ENCODE measurements around the gene GATAD2A.
A peak's percentile ranks its signal among the peaks of the same experiment; 100 is the strongest.

DNA sequence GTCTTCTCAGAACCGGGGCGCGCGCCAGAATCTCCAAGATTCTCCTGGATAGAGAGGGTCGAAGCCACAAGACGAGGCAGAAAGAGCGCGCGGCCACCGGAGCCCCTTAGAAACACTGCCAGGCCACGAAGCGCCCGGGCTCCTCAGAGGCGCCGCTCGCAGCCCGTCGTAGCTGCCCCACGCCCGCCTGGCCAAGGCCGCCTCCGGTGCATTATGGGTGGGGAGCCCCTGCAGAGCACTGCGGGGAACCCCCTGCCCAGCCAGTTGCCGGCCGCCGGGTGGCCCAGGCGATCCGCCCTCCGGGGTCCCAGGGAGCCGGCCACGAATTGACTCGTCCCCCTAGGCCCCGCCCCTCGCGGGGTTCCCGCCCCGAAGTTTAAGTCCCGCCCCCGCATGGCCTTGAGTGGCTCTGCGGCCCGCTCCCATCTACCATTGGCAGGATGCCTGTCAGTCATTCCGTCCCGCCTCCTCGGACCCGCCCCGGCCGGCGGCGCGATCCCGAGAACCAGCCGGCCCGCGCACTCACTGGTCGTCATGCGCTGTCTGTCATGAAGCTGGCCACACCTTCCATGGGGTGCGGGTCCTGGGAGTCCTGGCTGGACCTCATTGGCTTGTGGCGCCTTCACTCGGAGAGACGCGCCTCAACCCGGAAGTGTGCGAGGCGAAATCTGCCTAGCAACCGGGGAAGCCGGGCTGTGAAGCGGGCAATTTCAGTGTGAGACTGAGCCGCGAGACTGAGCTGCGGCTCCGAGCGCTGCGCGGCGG, 20.2 kb upstream of the GATAD2A start:
- TF ChIP-seq, protein P1, sequence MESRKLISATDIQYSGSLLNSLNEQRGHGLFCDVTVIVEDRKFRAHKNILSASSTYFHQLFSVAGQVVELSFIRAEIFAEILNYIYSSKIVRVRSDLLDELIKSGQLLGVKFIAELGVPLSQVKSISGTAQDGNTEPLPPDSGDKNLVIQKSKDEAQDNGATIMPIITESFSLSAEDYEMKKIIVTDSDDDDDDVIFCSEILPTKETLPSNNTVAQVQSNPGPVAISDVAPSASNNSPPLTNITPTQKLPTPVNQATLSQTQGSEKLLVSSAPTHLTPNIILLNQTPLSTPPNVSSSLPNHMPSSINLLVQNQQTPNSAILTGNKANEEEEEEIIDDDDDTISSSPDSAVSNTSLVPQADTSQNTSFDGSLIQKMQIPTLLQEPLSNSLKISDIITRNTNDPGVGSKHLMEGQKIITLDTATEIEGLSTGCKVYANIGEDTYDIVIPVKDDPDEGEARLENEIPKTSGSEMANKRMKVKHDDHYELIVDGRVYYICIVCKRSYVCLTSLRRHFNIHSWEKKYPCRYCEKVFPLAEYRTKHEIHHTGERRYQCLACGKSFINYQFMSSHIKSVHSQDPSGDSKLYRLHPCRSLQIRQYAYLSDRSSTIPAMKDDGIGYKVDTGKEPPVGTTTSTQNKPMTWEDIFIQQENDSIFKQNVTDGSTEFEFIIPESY (IDR thresholded peaks at IDR 0.05): peak; percentile 31
- TF ChIP-seq, protein P2, sequence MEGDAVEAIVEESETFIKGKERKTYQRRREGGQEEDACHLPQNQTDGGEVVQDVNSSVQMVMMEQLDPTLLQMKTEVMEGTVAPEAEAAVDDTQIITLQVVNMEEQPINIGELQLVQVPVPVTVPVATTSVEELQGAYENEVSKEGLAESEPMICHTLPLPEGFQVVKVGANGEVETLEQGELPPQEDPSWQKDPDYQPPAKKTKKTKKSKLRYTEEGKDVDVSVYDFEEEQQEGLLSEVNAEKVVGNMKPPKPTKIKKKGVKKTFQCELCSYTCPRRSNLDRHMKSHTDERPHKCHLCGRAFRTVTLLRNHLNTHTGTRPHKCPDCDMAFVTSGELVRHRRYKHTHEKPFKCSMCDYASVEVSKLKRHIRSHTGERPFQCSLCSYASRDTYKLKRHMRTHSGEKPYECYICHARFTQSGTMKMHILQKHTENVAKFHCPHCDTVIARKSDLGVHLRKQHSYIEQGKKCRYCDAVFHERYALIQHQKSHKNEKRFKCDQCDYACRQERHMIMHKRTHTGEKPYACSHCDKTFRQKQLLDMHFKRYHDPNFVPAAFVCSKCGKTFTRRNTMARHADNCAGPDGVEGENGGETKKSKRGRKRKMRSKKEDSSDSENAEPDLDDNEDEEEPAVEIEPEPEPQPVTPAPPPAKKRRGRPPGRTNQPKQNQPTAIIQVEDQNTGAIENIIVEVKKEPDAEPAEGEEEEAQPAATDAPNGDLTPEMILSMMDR (IDR thresholded peaks at IDR 0.05; ENCODE audit: low read depth, low read length, missing input control): peak; percentile 32
- TF ChIP-seq, protein P3, sequence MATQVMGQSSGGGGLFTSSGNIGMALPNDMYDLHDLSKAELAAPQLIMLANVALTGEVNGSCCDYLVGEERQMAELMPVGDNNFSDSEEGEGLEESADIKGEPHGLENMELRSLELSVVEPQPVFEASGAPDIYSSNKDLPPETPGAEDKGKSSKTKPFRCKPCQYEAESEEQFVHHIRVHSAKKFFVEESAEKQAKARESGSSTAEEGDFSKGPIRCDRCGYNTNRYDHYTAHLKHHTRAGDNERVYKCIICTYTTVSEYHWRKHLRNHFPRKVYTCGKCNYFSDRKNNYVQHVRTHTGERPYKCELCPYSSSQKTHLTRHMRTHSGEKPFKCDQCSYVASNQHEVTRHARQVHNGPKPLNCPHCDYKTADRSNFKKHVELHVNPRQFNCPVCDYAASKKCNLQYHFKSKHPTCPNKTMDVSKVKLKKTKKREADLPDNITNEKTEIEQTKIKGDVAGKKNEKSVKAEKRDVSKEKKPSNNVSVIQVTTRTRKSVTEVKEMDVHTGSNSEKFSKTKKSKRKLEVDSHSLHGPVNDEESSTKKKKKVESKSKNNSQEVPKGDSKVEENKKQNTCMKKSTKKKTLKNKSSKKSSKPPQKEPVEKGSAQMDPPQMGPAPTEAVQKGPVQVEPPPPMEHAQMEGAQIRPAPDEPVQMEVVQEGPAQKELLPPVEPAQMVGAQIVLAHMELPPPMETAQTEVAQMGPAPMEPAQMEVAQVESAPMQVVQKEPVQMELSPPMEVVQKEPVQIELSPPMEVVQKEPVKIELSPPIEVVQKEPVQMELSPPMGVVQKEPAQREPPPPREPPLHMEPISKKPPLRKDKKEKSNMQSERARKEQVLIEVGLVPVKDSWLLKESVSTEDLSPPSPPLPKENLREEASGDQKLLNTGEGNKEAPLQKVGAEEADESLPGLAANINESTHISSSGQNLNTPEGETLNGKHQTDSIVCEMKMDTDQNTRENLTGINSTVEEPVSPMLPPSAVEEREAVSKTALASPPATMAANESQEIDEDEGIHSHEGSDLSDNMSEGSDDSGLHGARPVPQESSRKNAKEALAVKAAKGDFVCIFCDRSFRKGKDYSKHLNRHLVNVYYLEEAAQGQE (IDR thresholded peaks at IDR 0.05): no peak
- TF ChIP-seq MAX (IDR thresholded peaks at IDR 0.05) (no peak), RAD21 (IDR thresholded peaks at IDR 0.05) (peak; percentile 47 to 52), YY1 (IDR thresholded peaks at IDR 0.05) (peak; percentile 39), SP1 (IDR thresholded peaks at IDR 0.05) (peak; percentile 97), TAF1 (conservative IDR thresholded peaks at IDR 0.05) (no peak), GABPA (IDR thresholded peaks at IDR 0.05 in 1 of 2, conservative IDR thresholded peaks at IDR 0.05 in 1 of 2) (peak; percentile 28 to 82), RXRA (IDR thresholded peaks at IDR 0.05) (no peak)
- TF ChIP-seq, protein P4, sequence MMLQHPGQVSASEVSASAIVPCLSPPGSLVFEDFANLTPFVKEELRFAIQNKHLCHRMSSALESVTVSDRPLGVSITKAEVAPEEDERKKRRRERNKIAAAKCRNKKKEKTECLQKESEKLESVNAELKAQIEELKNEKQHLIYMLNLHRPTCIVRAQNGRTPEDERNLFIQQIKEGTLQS (IDR thresholded peaks at IDR 0.05): no peak
